ENCODE results near the gene CAB39. TPM values are rescaled to one million over a fixed set of nuclear protein-coding genes. Genes with fewer than 3 reads are reported as not detected.

CAB39 gene
- total RNA-seq, 4 donors from 2014 or later: 73.6 to 105 (median 83.9) TPM

GRCh38 chr2:230866756-230867523 is 154.3 kb downstream of the CAB39 start:
- intact Hi-C loops (cut with DNase I): no loop called here
- H3K4me3 ChIP-seq: peak overlapping the region in 1 of 4 donors; percentile 80
- no peaks in the 10 kb centered on the region for H3K27me3 ChIP-seq
- peaks cover 52 to 79% (median 76%) of the 10 kb centered on the region in 4 donors for H3K4me1 ChIP-seq
- WGBS: 25% methylated on average over 7 of the region's 13 CpGs
- no peak for DNase-seq (ENCODE audit: extremely low spot score)
- no peaks in the 10 kb centered on the region for H3K9me3 ChIP-seq
- TF ChIP-seq POLR2A (IDR thresholded peaks at IDR 0.05; ENCODE audit: low read depth) (no peak), POLR2AphosphoS5 (IDR thresholded peaks at IDR 0.05) (peak; percentile 14 to 32)
- no peaks in the 10 kb centered on the region for H3K36me3 ChIP-seq
- peak overlapping the region; percentile 68 to 81 (median 78) for H3K27ac ChIP-seq (replicated peaks in 1 of 4)

- intact Hi-C loops (cut with DNase I): no loop called here
- H3K4me3 ChIP-seq: no peak overlapping the region
- TF ChIP-seq EP300 (IDR thresholded peaks at IDR 0.05) (no peak), POLR2AphosphoS5 (IDR thresholded peaks at IDR 0.05) (no peak), CTCF (IDR thresholded peaks at IDR 0.05) (no peak), POLR2A (IDR thresholded peaks at IDR 0.05; ENCODE audit: low read depth) (no peak)
- peaks cover 0 to under 1% (median 0%) of the 10 kb centered on the region in 4 donors for H3K36me3 ChIP-seq
- peak overlapping the region; percentile 68 to 81 (median 80) for H3K27ac ChIP-seq (replicated peaks in 1 of 4)
- no peaks in the 10 kb centered on the region for H3K9me3 ChIP-seq
- H3K4me1 ChIP-seq: peaks cover 57 to 93% (median 91%) of the 10 kb centered on the region in 4 donors
- WGBS: 50% methylated on average over 12 of the region's 15 CpGs
- H3K27me3 ChIP-seq: no peaks in the 10 kb centered on the region
- DNase-seq (ENCODE audit: extremely low spot score): no peak
These were observed 155.7 kb downstream of the CAB39 start for GRCh38 chr2:230868161-230868946.

- peaks cover 0 to 5% (median 0%) of the 10 kb centered on the region in 4 donors for H3K36me3 ChIP-seq
- no peak for DNase-seq (ENCODE audit: extremely low spot score)
- H3K4me3 ChIP-seq: peak overlapping the region in 1 of 4 donors; percentile 10
- H3K27ac ChIP-seq (replicated peaks in 1 of 4): peak overlapping the region; percentile 68 to 81 (median 80)
- H3K4me1 ChIP-seq: peaks cover 55 to 98% (median 97%) of the 10 kb centered on the region in 4 donors
- TF ChIP-seq POLR2A (IDR thresholded peaks at IDR 0.05; ENCODE audit: low read depth) (no peak), EP300 (IDR thresholded peaks at IDR 0.05) (no peak), POLR2AphosphoS5 (IDR thresholded peaks at IDR 0.05) (no peak), CTCF (IDR thresholded peaks at IDR 0.05) (no peak)
- WGBS: 58% methylated on average over 15 of the region's 19 CpGs
- no peaks in the 10 kb centered on the region for H3K27me3 ChIP-seq
- no peaks in the 10 kb centered on the region for H3K9me3 ChIP-seq
- intact Hi-C loops (cut with DNase I): no loop called here
These were observed 156.6 kb downstream of the CAB39 start for GRCh38 chr2:230868947-230869913.

GRCh38 chr2:230869914-230870543 is 157.4 kb downstream of the CAB39 start:
- H3K9me3 ChIP-seq: no peaks in the 10 kb centered on the region
- WGBS: 79% methylated on average over 5 of the region's 11 CpGs
- H3K4me3 ChIP-seq: no peak overlapping the region
- no peaks in the 10 kb centered on the region for H3K27me3 ChIP-seq
- H3K27ac ChIP-seq (replicated peaks in 1 of 4): peak overlapping the region; percentile 68 to 81 (median 80)
- no peak for TF ChIP-seq CTCF (IDR thresholded peaks at IDR 0.05)
- H3K4me1 ChIP-seq: peaks cover 52 to 95% (median 92%) of the 10 kb centered on the region in 4 donors
- DNase-seq (ENCODE audit: extremely low spot score): no peak
- intact Hi-C loops (cut with DNase I): no loop called here
- peaks cover 0 to 10% (median 3%) of the 10 kb centered on the region in 4 donors for H3K36me3 ChIP-seq

Small RNA genes within 50 kb of the gene (small RNA-seq; reads per million reads assigned to genes)
- gene BANF1P3 (0 reads per million in 3 donors), gene RNU6-268P (0 to 0.17 (median 0) reads per million in 3 donors)

Other genes starting within 250 kb of the CAB39 start
- gene ITM2C, start 152.1 kb downstream of the CAB39 start, total RNA-seq: 100 to 1,000 TPM in 2 of 4 donors, 10 to 100 TPM in 2; 84.0 to 145 (median 101) TPM
- gene GPR55, start 212.4 kb downstream of the CAB39 start, total RNA-seq: under 1 TPM in 2 of 4 donors, not detected in 2; 0.29 to 0.42 TPM